ENCODE data around the gene FTL. TPM values are rescaled to one million over a fixed set of nuclear protein-coding genes. Genes with fewer than 3 reads are reported as not detected.
A peak's percentile ranks its signal among the peaks of the same experiment; 100 is the strongest.
"Not testable (repeated sequence)": the region's sequence is repeated elsewhere in the genome, so short reads cannot be mapped to it uniquely, and the experiment has no call there.

The FTL gene
- polyA plus RNA-seq (2014; cell fraction: cytosol; rRNA removed): 980 and 1,050 TPM in 2 replicates
- 626 and 695 TPM in 2 replicates for polyA plus RNA-seq (2014; cell fraction: nucleus; rRNA removed)

- DNase-seq (ENCODE audit: low spot score): peak; percentile 89
Observed at GRCh38 chr19:48965040-48965805, at the start of gene FTL. Gene FTL, plus strand, starts transcription at chr19:48965309. Its CDS starts 199 bp downstream, at chr19:48965508.

GRCh38 chr19:48915757-48916156 is 49.4 kb upstream of the FTL start:
- DNase-seq (ENCODE audit: low spot score): no peak

GRCh38 chr19:48918071-48918470 is 47.0 kb upstream of the FTL start:
- DNase-seq (ENCODE audit: low spot score): no peak

GRCh38 chr19:48918801-48919247 is 46.3 kb upstream of the FTL start:
- DNase-seq (ENCODE audit: low spot score): no peak

- DNase-seq (ENCODE audit: low spot score): not testable (repeated sequence)
Observed at GRCh38 chr19:48919271-48919670, 45.8 kb upstream of the FTL start.

- DNase-seq (ENCODE audit: low spot score): no peak
Observed at GRCh38 chr19:48920949-48921348, 44.2 kb upstream of the FTL start.

- DNase-seq (ENCODE audit: low spot score): no peak
Observed at GRCh38 chr19:48921721-48922500, 43.2 kb upstream of the FTL start.

GRCh38 chr19:48922548-48923490 is 42.3 kb upstream of the FTL start:
- DNase-seq (ENCODE audit: low spot score): no peak

GRCh38 chr19:48925240-48925843 is 39.8 kb upstream of the FTL start:
- DNase-seq (ENCODE audit: low spot score): no peak

GRCh38 chr19:48925890-48926289 is 39.2 kb upstream of the FTL start:
- DNase-seq (ENCODE audit: low spot score): not testable (repeated sequence)

GRCh38 chr19:48926909-48927308 is 38.2 kb upstream of the FTL start:
- no peak for DNase-seq (ENCODE audit: low spot score)

GRCh38 chr19:48927692-48928091 is 37.4 kb upstream of the FTL start:
- not testable (repeated sequence) for DNase-seq (ENCODE audit: low spot score)

- no peak for DNase-seq (ENCODE audit: low spot score)
Observed at GRCh38 chr19:48928164-48929025, 36.7 kb upstream of the FTL start.

- DNase-seq (ENCODE audit: low spot score): peak; percentile 51
Observed at GRCh38 chr19:48933382-48933932, 31.7 kb upstream of the FTL start, which contains the start of gene DHDH. Gene DHDH, plus strand, starts transcription at chr19:48933699. Its CDS starts 23 bp downstream, at chr19:48933722.

GRCh38 chr19:48934837-48935236 is 30.3 kb upstream of the FTL start:
- DNase-seq (ENCODE audit: low spot score): peak; percentile 37

- DNase-seq (ENCODE audit: low spot score): no peak
Observed at GRCh38 chr19:48935864-48936263, 29.2 kb upstream of the FTL start.

- no peak for DNase-seq (ENCODE audit: low spot score)
Observed at GRCh38 chr19:48938256-48938655, 26.9 kb upstream of the FTL start.

GRCh38 chr19:48940902-48941301 is 24.2 kb upstream of the FTL start:
- DNase-seq (ENCODE audit: low spot score): no peak

GRCh38 chr19:48943081-48943480 is 22.0 kb upstream of the FTL start:
- DNase-seq (ENCODE audit: low spot score): no peak

GRCh38 chr19:48945415-48945814 is 19.7 kb upstream of the FTL start:
- no peak for DNase-seq (ENCODE audit: low spot score)
